Stimulated activated naive CD8-positive, alpha-beta T cell treated with anti-CD3 and anti-CD28 coated beads, Interleukin-15, amount 100 ng/mL, for 72 hours (primary cell): Measurements from ENCODE around the gene TMED6.
A peak's percentile ranks its signal among the peaks of the same experiment; 100 is the strongest.
"Not testable (repeated sequence)": the region's sequence is repeated elsewhere in the genome, so short reads cannot be mapped to it uniquely, and the experiment has no call there.

Source experiments
- ATAC-seq: fragments of 150-1000 bp; cut with Tn5 transposase; 2 replicates; pipeline ENCODE4 v1.10.0; 2021; ENCODE audit warnings: mild to moderate bottlenecking, moderate library complexity
- DNase-seq, 2 donors: peaks; one replicate each; pipeline ENCODE4 v3.0.0; 2021 to 2022
- H3K27ac Mint-ChIP-seq, 2 donors: one replicate each; pipeline ENCODE4 v1.8.0; 2022; ENCODE audit warnings: mild to moderate bottlenecking in 2 of 2, mixed read lengths in 2 of 2, moderate library complexity in 2 of 2
- H3K27me3 Mint-ChIP-seq: one replicate; pipeline ENCODE4 v1.8.0; 2022; ENCODE audit warnings: mixed read lengths
- H3K4me1 Mint-ChIP-seq: one replicate; pipeline ENCODE4 v1.8.0; 2022; ENCODE audit warnings: mild to moderate bottlenecking, mixed read lengths
- H3K4me3 Mint-ChIP-seq, 2 donors: one replicate each; pipeline ENCODE4 v1.8.0; 2022; ENCODE audit warnings: mild to moderate bottlenecking in 2 of 2, mixed read lengths in 2 of 2, moderate library complexity in 1 of 2
- H3K9me3 Mint-ChIP-seq, 2 donors: one replicate each; pipeline ENCODE4 v1.8.0; 2022; ENCODE audit warnings: mixed read lengths in 2 of 2

The TMED6 gene

DNA sequence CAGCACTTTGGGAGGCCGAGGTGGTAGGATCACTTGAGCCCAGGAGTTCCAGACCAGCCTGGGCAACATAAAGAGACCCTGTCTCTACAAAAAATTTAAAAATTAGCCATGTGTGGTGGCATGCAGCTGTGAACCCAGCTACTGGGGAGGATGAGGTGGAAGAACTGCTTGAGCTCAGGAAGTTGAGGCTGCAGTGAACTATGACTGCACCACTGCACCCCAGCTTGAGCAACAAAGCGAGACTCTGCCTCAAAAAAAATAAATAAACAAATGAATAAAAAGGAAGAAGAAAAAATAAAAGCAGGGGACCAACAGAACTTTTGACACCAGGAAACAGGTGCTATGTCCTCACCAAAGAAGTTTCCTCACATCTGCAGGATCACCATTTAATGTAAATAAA, 20.0 kb upstream of the TMED6 start:
- no peak for ATAC-seq
- H3K27ac Mint-ChIP-seq: no peak overlapping the region
- H3K27me3 Mint-ChIP-seq: no peaks in the 10 kb centered on the region
- H3K4me1 Mint-ChIP-seq: peaks cover 14% of the 10 kb centered on the region
- H3K9me3 Mint-ChIP-seq: no peaks in the 10 kb centered on the region
- H3K4me3 Mint-ChIP-seq: no peak overlapping the region
- no peak for DNase-seq

DNA sequence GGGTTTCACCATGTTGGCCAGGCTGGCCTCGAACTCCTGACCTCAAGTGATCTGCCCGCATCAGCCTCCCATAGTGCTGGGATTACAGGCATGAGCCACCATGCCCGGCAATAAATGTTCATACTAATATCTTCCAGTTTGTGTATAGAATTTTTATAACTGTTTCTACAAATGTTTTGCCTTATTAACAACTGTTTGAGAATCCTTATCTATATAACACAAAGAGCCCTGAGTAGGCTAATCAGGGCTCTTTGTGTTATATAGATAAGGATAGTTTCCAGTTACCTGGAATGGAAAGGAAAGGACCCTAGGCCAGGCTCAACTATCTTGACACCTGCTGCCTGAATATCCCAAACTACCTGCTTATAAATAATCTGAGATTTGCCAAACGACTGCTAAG, 17.3 kb upstream of the TMED6 start:
- peaks cover 13% of the 10 kb centered on the region for H3K4me1 Mint-ChIP-seq
- H3K4me3 Mint-ChIP-seq: no peak overlapping the region
- H3K27me3 Mint-ChIP-seq: no peaks in the 10 kb centered on the region
- H3K9me3 Mint-ChIP-seq: no peaks in the 10 kb centered on the region
- H3K27ac Mint-ChIP-seq: no peak overlapping the region
- DNase-seq: no peak
- ATAC-seq: no peak

DNA sequence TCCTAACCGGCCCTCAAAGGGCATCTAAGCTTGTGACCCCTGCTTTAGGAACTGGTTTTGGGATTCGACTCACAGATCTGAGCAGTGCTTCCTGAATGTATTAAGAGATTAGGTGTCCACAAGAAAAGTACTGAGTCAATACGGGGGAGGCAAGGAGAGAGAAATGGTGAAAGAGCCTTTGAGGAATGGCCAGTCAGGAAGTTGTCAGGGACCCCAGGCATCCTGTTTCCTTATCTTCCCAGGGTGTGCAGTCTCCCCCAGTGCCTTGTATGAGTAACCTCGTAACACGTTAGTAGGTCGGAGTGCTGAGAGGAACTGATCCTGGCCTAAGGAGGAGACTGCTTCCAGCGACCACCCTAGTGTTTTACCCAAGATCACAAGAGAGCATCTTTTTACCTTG, 16.4 kb upstream of the TMED6 start:
- no peak overlapping the region for H3K4me3 Mint-ChIP-seq
- peaks cover 11% of the 10 kb centered on the region for H3K4me1 Mint-ChIP-seq
- no peak overlapping the region for H3K27ac Mint-ChIP-seq
- DNase-seq (no peak), ATAC-seq (no peak)
- H3K27me3 Mint-ChIP-seq: no peaks in the 10 kb centered on the region
- H3K9me3 Mint-ChIP-seq: no peaks in the 10 kb centered on the region

DNA sequence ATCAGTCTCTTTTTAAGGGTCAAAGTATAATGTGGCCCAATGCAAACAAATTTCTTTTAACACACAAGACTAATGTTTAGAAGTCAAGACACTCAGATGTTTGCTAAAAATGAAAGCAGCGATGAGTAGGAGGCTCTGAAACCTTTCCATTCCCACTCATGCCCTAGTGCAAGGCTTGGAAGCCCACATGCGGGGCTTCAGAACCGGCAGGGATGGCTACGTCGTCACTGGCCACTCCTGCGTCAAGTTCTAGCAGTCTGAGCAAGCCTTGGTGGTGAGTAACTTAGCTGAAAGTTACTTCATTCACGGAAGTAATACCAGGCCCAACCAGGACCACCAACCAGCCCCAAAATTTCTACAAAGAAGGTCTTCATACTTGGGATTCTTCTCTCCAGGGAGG, 14.8 kb upstream of the TMED6 start:
- Mint-ChIP-seq H3K27ac (no peak overlapping the region), H3K4me1 (peaks cover 11% of the 10 kb centered on the region), H3K4me3 (no peak overlapping the region), H3K9me3 (no peaks in the 10 kb centered on the region), H3K27me3 (no peaks in the 10 kb centered on the region)
- ATAC-seq (no peak), DNase-seq (no peak)

DNA sequence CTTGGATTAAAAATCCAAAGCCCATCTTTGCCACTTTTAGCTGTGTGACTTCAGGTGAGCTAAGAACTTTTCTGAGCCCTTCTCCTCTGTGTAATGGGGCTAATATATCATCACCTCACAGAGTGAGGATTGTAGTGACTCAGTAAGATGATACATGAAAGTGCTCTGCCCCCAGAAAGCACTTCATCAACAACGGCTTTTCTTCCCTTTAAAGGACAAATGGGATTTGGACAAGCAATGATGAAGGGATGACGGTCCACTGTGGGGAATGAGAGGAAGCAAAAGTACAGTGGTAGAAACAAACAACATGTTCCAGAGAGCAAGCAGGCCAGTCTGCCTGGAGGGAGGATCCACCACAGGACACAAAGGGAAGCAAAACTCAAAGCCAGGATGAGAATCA, 14.3 kb upstream of the TMED6 start:
- DNase-seq: no peak
- ATAC-seq: no peak
- Mint-ChIP-seq H3K4me1 (peaks cover 11% of the 10 kb centered on the region), H3K27ac (no peak overlapping the region), H3K27me3 (no peaks in the 10 kb centered on the region), H3K4me3 (no peak overlapping the region), H3K9me3 (no peaks in the 10 kb centered on the region)

DNA sequence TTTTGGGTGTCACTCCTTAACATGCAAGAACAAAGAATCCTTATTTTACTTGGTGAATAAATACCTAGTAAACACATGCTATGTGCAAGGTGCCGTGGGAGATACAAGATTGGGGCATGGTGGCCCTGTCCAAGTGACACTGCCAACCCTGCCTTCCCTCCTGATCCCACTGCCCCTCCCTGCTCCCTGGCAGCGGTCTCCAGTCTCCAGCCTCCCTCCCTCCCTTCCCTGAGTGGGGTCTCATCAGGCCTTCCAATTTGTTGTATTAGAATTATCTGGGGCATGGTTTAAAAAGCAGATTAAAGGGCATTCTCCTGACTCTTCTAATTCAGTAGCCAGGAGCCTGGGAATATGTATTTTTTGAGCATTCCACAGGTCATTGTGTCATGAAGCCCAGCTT, 12.5 kb upstream of the TMED6 start:
- H3K9me3 Mint-ChIP-seq: no peaks in the 10 kb centered on the region
- peaks cover 11% of the 10 kb centered on the region for H3K4me1 Mint-ChIP-seq
- no peak for ATAC-seq

DNA sequence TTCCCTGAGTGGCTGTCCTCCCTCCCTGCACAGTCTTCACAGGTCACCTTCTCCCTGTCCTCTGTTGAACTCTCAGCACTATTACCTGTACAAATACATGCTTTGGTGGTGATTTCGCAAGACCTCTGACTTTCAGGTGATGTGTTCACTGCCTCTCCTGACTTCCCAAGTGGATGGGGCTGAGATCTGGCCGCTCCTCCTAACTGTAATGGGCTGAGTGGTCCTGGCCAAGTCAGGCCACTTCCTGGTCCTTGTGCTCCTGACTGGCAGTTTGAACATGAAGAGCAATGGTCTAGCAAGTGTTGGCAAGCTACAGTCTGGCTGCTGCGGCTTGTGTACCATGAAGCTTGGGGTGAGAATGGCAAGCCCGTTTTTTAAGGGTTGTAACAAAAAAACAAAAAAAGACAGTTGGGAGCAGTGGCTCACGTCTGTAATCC, 11.7 kb upstream of the TMED6 start:
- ATAC-seq (no peak), DNase-seq (no peak)
- Mint-ChIP-seq H3K9me3 (no peaks in the 10 kb centered on the region), H3K4me1 (peaks cover 11% of the 10 kb centered on the region), H3K4me3 (no peak overlapping the region), H3K27ac (no peak overlapping the region), H3K27me3 (no peaks in the 10 kb centered on the region)

More for the DNA sequence above, 12.5 kb upstream of the TMED6 start:
- no peak for DNase-seq
- no peak overlapping the region for H3K4me3 Mint-ChIP-seq
- no peak overlapping the region for H3K27ac Mint-ChIP-seq
- no peaks in the 10 kb centered on the region for H3K27me3 Mint-ChIP-seq

DNA sequence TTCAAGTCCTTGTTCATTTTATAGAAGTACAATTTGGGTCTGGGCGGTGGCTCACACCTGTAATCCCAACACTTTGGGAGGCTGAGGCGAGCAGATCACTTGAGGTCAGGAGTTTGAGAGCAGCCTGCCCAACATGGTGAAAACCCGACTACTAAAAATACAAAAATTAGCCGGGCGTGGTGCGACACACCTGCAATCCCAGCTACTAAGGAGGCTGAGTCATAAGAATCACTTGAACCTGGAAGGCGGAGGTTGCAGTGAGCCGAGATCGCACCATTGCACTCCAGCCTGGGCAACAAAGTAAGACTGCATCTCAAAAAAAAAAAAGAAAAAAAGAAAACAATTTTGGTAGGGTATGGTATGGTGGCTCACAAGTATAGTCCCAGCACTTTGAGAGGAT, 8.5 kb upstream of the TMED6 start:
- not testable (repeated sequence) for DNase-seq, H3K4me3 Mint-ChIP-seq, H3K27ac Mint-ChIP-seq, H3K27me3 Mint-ChIP-seq, H3K9me3 Mint-ChIP-seq, ATAC-seq, H3K4me1 Mint-ChIP-seq

DNA sequence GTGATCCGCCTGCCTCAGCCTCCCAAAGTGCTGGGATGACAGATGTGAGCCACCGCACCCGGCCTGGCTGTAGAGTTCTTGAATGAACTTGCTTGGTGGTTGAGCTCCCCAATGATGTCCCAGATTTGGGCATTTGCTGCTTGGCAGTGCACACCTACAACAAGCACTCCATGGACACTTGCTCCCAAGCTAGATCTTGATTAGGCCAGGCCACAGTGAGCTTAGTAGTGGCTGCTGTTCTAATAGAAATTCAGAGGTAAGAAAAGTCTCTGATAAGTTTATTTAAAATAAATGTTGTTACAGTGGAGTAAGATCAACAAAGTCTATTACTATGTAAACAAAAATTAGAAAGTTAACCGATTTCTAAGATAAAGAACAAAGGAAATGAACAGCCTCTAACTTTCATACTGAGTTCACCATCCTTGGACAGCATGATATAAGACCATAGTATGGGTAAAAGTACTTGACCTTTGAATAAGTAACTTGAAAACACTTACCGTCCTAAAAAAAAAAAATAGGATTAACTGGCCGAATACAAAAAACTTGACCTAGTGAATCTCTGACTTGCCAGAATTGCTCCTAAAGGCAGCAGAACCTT, 951 bp downstream of the TMED6 start:
- Mint-ChIP-seq H3K4me1 (no peaks in the 10 kb centered on the region), H3K27me3 (no peaks in the 10 kb centered on the region), H3K27ac (peak overlapping the region in 1 of 2 donors; percentile 61), H3K4me3 (no peak overlapping the region), H3K9me3 (no peaks in the 10 kb centered on the region)
- ATAC-seq (no peak), DNase-seq (no peak)

DNA sequence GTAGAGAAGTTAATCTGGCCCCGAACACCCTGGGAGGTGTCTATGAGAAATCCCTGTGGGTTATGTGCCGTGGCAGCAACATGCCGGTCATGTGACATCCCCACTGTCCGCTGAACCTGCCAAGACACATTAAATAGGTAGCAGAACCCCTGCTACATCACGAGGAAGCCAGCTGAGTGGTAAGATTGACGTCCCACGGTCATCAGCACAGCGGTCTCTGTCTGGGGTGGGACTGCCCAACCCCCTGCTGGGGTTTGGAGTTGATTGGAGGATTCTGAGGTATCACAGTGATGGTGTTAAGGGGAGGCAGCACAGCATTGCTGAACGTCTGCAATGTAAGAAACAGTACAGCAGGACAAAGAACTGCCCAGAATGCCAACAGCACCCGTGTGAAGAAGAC, 2.0 kb downstream of the TMED6 start:
- no peak for ATAC-seq
- Mint-ChIP-seq H3K27me3 (no peaks in the 10 kb centered on the region), H3K4me3 (no peak overlapping the region), H3K27ac (no peak overlapping the region), H3K9me3 (no peaks in the 10 kb centered on the region), H3K4me1 (peaks cover 6% of the 10 kb centered on the region)
- no peak for DNase-seq

DNA sequence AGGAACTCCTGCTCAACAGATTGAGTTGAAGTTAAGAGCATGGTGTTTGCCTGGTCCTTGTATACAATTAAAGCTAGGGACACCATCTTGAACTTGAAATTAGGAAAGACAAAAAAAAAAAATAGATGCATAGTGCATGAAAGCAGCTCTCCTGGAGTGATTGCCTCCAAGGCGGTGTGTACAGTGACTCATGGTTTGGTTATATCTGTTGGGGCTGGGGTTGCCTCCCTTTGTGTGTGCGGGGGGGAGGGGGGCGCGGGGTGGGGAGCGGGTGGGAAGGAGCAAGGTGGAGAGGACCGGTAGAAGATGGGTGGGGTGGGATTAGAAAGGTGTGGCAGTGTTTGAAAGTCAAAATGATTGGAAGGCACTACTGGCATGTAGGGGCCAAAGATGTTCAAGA, 3.4 kb downstream of the TMED6 start:
- no peak for ATAC-seq
- peaks cover 6% of the 10 kb centered on the region for H3K4me1 Mint-ChIP-seq
- no peak for DNase-seq
- H3K9me3 Mint-ChIP-seq: no peaks in the 10 kb centered on the region
- no peak overlapping the region for H3K27ac Mint-ChIP-seq
- H3K27me3 Mint-ChIP-seq: no peaks in the 10 kb centered on the region
- no peak overlapping the region for H3K4me3 Mint-ChIP-seq

DNA sequence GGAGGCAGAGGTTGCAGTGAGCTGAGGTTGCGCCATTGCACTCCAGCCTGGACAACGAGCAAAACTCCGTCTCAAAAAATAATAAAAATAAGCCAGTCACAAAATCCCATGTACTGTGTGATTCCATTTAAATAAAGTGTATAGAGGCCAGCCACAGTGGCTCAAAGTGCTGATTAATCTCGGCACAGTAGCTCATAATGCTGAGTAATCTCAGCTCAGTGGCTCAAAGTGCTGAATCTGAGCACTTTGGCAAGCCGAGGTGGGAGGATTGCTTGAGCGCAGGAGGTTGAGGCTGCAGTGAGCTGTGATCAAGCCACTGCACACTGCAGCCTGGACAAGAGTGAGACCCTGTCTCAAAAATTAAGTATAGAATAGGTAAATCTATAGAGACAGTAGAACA, 4.9 kb downstream of the TMED6 start:
- DNase-seq (no peak), ATAC-seq (no peak)
- peaks cover 14% of the 10 kb centered on the region for H3K4me1 Mint-ChIP-seq
- H3K4me3 Mint-ChIP-seq: no peak overlapping the region
- no peaks in the 10 kb centered on the region for H3K27me3 Mint-ChIP-seq
- H3K9me3 Mint-ChIP-seq: no peaks in the 10 kb centered on the region
- H3K27ac Mint-ChIP-seq: no peak overlapping the region

DNA sequence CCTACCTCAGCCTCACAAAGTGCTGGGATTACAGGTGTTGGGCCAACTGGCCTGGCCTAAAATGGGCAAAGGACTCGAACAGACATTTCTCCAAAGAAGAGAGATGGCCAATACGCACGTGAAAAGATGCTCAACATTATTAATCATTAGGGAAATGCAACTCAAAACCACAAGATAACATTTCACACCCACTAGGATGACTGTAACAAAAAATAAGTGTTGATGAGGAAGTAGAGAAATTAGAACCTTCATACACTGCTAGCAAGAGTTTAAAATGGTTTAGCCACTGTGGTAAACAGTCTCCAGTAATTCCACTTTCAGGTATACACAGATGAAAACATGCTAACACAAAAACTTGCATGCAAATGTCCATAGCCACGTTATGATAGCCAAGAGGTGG, 5.7 kb downstream of the TMED6 start:
- Mint-ChIP-seq H3K4me3 (no peak overlapping the region), H3K4me1 (peaks cover 22% of the 10 kb centered on the region), H3K27me3 (no peaks in the 10 kb centered on the region), H3K9me3 (no peaks in the 10 kb centered on the region), H3K27ac (no peak overlapping the region)
- ATAC-seq (no peak), DNase-seq (no peak)

DNA sequence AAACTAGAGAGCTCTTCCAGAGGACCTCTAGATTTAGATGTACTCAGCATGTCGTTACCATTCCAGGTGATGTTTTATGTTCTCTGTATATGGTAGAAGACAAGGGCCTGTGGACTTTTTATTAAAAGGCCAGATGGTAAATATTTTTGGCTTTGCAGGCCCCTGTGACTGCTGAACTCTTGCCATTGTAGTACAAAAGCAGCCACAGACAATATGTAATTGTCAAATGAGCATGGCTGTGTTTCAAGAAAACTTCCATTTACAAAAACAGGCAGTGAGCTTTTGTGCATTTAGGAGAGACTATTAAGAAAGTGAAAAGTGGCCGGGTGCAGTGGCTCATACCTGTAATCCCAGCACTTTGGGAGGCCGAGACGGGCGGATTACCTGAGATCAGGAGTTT, 7.4 kb downstream of the TMED6 start:
- H3K4me1 Mint-ChIP-seq: peaks cover 31% of the 10 kb centered on the region
- no peaks in the 10 kb centered on the region for H3K27me3 Mint-ChIP-seq
- H3K9me3 Mint-ChIP-seq: no peaks in the 10 kb centered on the region
- no peak for DNase-seq
- no peak for ATAC-seq
- H3K27ac Mint-ChIP-seq: peak overlapping the region in 1 of 2 donors; percentile 57
- H3K4me3 Mint-ChIP-seq: no peak overlapping the region

DNA sequence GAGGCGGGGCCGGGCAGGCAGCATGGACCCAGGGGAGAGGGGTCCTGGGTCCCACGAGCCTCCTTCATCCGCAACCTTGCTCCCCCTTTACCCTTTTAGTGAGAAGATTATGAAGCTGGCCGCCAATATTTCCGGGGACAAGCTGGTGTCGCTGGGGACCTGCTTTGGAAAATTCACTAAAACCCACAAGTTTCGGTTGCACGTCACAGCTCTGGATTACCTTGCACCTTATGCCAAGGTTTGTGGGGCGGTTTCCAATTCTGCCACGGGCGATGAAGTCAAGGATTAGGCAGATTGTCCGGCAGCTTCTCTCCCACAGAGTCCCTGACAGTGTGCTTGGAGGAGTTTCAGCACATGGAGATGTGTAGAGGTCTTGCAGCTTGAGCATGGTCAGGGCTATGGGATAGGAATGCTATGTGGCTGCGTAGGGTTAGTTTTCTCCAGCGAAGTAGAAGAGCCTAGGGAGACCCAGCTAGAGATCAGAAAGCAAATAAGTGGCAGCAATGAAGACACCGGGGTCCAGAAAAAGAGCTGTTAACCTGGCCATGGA, 11.4 kb downstream of the TMED6 start:
- H3K4me1 Mint-ChIP-seq: peaks cover 63% of the 10 kb centered on the region
- peak overlapping the region; percentile 93 to 100 for H3K4me3 Mint-ChIP-seq
- no peaks in the 10 kb centered on the region for H3K27me3 Mint-ChIP-seq
- DNase-seq: no peak
- H3K9me3 Mint-ChIP-seq: no peaks in the 10 kb centered on the region
- ATAC-seq: no peak
- H3K27ac Mint-ChIP-seq: peak overlapping the region; percentile 97 to 99

DNA sequence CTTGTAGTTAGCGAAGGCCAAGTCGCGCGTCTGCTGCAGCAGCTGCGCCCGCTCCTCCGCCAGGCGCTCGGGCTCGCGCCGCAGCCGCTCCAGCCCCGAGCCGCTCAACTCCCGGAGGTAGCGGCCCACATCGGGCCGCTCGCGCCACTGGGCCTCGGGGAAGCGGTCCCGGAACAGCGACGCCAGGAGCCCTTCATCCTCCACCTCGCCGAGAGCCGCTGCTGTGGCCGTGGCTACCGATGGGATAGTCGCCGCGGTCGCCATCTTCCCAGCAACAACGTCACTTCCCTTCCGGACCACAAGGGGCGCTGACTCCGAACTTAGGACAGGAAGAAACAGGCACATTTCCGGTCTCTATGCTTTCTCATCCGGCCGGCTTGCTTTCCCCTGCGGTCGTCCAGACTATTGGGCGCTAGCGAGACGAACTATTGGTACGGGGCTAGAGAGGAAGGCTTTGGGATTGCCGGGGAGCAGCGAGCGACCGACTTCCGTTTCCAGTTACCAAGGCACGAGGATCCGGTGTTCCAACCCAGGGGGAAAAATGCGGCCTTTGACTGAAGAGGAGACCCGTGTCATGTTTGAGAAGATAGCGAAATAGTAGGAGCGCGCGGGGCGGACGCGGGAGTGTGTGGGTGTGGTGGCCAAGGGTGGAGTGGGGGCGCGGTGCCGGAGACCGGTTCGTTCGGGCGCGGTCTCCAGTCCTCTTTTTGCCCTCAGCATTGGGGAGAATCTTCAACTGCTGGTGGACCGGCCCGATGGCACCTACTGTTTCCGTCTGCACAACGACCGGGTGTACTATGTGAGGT, 12.1 kb downstream of the TMED6 start, which contains the start of the genes COG8 and NIP7:
Gene COG8, minus strand, starts transcription at position 276 of the 806 bp plus-strand sequence. Its CDS starts 12 bp downstream, at position 264.
Gene NIP7, plus strand, starts transcription at position 484 of the 806 bp plus-strand sequence. Its CDS starts 58 bp downstream, at position 542.
- Mint-ChIP-seq H3K27ac (peak within 1 kb of the TSS; percentile 97 to 99), H3K27me3 (no peaks in the 10 kb centered on the region), H3K4me3 (peak within 1 kb of the TSS; percentile 93 to 100), H3K9me3 (no peaks in the 10 kb centered on the region), H3K4me1 (peaks cover 64% of the 10 kb centered on the region)
- ATAC-seq (peak; percentile 95), DNase-seq (peak; percentile 94)
